HUDEP-2 (cell line): ENCODE data around the gene SCUBE2.

Experiments used
- DNase-seq, 76 experiments: peaks; one replicate each; lab custom pipeline; 2025; ENCODE audit not compliant: unreplicated experiment in 76 of 76; lab: John Stamatoyannopoulos, UW

Gene SCUBE2

DNA sequence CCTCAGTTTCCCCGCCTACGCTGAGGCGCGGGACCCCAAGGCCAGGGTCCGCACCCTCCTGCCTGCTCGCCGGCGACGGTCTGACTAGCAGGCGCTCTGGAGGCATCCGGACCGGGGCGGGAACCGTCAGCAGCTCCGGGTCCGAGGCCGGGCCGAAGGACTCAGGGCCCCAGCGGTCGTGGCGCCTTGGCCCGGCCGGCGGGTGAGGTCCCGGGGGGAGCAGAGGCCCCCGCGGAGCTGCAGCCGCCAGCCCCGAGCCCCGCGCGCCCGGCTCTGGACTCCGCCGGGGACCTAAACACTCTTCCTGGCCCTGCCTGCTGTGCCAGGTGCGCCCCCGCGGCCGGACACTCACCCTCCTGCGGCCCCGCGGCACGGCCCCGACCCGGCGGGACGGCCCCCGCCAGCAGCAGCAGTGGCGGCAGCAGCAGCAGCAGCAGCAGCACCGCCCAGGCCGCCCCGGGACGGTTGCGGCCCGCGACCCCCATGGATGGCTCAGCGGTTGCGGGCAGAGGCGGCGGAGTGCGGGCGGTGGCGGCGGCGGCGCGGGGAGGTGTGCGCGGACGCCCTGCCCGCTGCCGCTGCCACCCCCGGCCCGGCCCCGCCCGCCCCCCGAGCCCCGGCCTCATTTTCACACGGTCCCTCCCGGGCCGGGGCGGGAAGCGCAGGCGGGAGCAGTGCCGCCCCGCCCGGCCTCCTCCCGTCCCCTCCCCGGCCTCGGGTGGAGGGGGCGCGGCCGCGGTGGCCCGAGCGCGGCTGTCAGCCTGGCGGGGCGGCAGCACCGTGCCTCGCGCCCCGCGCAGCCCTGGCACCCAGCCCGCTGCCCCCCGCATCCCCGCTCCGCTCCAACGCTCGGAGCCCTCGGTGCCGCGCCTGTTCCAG lies at the start of gene SCUBE2:
SCUBE2 (minus strand) TSS at position 556 of the 879 bp plus-strand sequence; CDS start at position 485, 71 bp downstream.
- no peak for DNase-seq

DNA sequence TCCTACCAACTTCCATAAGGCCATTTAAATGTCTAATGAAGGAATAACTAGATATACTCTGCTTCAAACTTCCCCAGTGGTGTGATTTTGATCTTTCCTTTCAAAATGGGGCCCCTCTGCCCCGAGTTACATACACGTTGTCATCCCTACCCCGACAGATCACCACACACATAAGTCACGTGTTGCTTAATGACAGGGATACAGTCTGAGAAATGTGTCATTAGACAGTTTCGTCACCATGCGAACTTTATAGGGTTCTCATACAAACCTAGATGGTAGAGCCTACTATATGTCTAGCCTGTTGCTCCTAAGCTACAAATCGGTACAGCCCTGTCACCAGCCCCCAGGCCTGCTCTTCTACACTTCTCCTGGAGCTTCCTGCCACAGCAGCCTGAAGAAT lies 49.8 kb upstream of the SCUBE2 start:
- DNase-seq: no peak

DNA sequence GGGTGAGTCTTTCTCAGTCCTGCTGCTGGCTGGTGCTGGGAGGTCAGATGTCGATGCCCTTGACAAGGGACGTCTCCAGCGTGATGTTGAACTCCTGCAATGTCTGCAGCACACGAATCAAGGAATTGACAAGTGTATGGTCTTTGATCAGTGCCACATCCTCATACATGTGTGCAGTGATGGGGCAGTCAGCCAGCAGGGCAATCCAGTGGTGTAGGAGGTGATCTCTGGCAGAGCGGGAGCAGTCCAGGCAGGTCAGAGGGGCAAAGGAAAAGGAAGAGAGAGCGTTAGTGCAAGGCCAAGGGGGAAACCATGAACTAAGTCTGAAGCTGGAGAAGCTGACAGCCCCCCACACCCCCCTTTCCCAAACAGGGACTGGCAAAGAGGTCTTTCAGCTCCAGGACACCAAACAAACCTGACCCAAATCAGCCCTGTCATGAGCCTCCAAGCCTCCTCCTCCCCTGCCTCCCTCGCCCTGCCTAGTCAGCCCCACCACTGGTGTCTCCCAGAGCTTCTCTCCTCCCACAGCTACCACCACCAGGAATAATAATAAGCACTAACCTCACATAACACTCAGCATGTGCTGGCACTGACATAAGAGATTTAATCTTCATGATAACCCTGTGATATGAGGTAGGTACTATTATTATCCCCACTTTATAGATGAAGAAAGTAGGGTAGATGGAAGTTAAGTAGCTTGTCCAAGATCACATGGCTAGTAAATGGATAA lies 48.4 kb upstream of the SCUBE2 start:
- no peak for DNase-seq

DNA sequence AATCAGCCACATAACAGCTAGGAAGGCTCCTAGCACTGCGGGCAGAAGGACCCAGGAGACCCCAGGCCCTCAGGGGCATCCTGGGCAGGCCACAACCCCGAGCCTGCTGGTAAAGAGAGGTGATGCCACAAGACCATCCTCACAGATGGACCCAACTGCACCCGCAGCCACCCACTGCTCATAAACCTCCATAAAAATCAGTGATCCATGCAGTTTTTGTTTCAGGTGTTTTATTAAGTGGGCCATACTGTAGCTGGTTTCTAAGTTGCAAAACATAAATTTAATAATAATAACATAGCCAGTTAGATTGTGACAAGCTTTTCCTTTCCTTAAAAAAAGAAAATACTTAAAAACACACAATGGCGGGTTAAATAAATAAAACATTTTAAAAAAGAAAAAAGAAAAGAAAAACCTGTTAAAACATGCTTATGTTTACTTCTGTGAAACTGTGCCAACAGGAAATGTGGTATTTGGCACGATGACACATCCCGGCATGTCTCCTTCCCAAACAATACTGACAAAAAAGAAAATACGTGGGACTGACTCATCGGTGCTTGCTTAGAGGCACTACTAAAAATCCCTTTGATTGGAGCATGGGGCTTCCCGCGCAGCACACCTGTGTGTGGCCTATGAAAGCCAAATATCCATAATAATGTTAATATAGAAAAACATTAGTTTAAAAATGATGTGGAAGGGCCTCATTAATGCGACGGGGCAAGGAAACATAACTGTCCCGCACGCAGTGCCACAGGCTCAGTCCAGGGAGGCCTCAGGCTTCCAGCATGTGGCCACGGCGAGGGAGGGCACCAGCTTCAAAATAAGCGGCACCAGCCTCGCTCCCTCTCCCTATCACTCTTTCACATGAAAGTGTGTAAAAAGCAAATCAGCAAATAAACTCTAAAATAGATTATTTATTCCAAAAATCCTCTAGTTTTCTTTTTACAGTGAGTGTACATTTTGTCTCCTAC lies 47.5 kb upstream of the SCUBE2 start:
- no peak for DNase-seq

DNA sequence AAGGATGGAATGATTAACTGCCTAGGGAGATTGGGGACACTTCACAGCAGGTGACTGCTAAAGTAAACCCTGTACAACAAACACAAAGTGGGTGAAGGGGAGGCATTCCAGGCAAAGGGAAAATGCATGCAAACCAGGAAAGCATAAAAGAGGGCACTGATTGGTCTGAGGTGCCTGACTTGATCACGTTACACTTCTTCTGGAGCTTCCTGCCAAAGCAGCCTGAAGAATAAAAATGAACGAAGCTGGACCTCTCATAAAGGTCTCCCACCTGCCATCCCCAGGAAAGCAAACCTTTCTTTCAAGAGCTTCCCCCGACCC lies 46.7 kb upstream of the SCUBE2 start:
- no peak for DNase-seq

DNA sequence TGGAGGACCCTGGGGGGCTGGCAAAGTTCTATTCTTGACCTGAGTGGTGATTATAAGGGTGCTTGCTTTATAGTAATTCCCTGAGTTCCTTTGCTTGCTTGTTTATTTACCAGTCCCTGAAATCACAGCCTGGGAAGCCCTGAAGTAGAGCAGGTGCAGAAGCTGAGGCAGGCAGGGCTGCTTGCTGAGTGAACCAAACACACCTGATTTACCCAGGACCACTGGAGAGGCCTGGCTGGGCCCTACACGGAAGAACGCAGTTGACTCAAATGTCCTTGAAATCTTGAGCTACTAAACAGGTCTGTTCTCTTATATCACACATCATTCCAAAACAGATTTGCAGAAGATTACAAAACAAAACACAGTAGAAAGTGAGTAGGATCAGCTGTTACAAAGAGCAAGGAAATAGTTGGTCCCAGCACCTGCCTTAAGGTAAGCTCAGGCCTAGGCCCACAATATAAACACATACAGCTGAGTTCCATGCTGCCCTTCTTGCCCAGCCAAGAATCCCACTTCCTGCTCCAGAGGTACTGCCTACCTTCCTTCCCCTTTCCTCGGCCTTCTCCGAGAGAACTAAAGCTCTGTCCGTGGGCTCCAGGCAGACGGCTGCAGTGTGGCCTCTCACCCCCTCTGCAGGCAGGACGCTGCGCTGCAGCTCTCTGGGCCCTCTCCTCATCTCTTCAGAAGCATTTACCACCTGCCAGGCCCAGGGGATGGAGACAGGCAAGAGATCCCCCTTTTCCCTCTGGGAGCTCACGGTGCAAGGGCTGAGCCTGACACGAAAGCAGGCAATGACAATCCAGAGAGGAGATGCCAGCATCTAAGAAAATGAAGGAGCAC lies 46.1 kb upstream of the SCUBE2 start:
- peak in 51 of 76 experiments; percentile 2 to 72 (median 36) for DNase-seq

DNA sequence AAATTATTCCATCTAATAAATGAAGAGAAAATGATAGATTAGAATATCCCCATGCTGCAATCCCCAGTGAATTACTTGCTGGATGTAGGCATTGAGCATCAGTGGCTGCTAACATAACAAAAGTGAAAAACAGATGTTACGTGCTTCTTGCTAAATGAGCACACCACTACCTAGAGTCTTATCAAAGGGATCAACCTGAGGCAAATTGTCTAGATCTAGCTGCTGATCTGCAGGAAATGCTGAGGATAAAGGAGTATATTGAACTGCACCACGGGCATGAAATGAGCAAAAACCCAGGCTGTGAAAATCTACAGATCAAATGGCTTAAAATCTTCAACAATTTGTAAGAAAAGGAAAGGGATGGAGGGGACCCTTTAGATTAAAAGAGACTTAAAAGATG lies 45.3 kb upstream of the SCUBE2 start:
- DNase-seq: no peak

DNA sequence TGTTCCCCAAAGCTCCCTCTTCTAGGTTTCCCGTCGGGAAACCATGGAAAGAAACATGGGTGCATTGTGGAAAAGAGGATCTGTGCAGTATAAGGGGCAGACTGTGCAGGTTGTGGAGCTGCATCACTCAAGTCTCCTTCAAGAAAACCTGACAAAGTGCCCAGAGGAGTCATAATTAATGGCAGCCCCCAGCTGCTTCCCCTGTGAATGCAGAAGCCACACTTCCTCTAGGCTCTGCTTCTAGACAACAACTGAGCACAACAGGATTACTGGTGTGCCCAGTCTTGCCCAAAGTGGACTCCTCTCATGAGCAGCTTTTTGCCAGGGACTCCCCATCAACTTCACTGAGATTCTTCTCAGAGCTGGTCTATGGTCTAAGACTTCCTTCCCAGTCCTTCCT lies 42.6 kb upstream of the SCUBE2 start:
- DNase-seq: no peak

DNA sequence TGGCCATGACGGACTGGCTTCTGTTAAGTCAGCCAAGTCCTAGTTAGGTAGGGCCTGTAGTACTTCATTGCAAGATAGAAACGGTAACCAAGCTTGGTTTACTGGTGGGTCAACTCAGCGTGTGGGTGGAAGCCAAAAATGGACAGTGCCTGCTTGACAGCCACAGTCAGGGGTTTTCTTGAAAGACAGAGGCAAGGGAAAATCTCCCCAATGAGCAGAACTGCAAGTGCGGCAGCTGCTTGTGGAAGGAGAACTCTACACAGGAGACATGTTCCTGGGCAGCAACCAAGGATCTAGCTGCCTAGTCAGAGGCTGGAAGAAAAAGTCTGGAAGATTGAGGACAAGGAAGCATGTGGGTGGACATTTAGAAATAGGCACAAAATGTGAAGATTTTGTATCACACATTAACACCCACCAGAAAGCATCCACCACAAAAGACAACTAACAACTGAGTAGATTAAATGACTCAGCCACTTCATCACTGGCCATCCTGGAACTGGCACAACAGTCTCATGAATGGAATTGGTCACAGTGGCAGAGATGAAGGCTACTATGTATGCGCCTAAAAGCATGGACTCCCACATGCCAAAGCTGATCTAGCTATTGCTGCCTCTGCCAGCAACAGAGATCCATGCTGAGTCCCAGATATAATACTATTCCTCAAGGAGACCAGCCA lies 40.9 kb upstream of the SCUBE2 start:
- no peak for DNase-seq

DNA sequence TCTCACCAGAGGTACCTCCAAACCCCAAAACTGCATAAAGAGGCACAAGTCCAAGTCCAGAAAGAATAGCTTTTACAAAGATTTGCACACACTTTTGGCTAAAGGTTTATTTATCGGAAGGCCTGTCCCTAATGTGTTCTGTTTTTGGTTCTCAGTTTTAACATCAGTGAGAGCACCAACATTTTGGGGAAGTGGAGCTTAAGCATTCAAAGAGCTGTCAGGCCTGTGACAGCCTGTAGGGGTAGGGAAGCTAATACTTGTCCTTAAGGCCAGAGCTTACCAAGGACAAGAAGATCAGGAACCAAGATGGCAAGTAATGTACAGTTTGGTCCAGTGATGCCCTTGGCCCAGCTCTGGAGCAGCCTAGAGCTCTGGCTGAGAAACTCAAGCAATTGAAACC lies 38.9 kb upstream of the SCUBE2 start:
- DNase-seq: no peak

DNA sequence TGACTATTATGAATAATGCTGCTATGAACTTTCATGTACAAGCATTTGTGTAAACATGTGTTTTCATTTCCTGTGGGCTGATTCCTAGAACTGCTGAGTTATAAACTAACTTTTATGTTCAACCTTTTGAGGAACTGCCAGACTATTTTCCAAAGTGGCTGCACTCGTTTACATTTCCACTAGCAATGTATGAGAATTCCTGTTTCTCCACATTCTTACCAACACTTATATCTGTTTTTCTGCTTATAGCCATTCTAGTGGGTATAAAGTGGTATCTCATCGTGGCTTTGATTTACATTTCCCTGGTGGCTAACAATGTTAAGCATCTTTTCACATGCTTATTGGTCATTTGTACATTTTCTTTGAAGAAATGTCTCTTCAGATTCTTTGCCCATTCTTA lies 35.2 kb upstream of the SCUBE2 start:
- DNase-seq: no peak

DNA sequence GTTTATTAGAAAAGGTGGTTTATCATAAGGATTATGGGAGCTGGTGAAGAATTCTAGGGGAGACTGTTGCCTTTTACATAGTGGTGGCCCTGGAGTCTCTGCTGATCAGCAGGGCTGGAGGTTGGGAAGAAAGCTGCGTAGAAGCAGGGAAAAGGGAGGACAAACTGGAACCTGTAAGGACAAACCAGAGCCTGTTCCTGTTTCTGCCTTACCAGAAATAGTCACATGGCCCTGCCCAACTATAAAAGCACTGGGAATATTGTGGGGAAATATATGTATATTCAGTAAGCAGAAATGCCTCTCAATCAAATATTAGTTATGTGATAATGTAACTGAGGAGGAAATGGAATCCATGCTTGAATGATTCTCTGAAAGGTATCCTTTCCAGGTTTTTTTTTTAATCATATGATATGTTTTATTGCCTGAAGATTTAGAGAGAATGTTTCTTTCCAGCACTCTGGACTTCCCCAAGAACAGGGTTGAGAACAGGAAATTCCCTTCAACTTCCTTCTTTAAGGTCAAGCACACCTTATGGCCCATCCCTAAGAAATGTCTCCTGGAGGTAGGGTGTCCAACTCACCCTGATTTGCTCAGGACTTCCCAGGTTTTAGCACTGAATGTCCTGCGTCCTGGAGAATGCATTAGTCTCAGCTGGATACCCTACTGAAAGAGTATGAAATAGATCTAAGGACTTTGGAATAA lies 33.9 kb upstream of the SCUBE2 start:
- DNase-seq: no peak

DNA sequence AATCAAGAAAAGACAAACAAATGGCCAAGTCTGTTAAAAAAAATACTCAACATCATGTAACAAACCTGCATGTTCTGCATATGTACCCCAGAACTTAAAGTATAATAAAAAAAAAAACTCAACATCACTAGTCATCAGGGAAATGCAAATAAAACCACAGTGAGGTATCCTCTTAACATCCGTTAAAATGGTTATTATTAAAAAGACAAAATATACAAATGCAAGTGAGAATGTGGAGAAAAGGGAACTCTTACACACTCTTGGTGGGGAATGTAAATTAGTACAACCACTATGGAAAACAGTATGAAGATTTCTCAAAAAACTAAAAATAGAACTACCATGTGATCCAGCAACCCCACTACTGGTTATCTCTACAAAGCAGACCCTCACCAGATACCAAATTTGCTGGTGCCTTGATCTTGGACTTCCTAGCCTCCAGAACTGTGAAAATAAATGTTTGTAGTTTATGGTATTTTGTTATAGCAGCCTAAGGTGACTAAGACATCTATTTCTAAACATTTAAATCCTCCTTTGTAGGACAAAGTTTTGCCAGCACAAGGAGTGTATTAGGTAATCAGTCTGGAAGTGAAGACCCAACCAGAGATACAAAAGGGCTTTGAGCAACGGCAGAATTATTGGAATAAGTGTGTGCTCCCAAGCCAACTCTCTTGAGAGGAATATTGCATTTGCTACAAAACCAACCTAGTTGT lies 32.4 kb upstream of the SCUBE2 start:
- no peak for DNase-seq

DNA sequence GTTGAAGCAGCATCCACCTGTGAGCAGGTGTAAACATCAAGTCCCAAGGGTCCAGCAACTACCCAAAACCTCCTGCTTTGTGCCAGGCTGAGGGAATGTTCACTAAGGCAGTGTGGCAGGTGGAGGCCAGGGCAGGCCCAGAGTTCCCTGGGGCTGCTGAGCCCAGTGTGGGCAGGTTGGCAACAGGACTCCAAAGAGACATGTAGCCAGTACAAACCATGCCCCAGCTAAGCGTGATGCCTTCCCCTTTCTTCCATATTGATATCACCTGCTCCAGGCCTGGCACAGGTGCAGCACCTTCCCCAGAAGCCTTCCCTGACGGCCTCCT lies 30.0 kb upstream of the SCUBE2 start:
- no peak for DNase-seq

DNA sequence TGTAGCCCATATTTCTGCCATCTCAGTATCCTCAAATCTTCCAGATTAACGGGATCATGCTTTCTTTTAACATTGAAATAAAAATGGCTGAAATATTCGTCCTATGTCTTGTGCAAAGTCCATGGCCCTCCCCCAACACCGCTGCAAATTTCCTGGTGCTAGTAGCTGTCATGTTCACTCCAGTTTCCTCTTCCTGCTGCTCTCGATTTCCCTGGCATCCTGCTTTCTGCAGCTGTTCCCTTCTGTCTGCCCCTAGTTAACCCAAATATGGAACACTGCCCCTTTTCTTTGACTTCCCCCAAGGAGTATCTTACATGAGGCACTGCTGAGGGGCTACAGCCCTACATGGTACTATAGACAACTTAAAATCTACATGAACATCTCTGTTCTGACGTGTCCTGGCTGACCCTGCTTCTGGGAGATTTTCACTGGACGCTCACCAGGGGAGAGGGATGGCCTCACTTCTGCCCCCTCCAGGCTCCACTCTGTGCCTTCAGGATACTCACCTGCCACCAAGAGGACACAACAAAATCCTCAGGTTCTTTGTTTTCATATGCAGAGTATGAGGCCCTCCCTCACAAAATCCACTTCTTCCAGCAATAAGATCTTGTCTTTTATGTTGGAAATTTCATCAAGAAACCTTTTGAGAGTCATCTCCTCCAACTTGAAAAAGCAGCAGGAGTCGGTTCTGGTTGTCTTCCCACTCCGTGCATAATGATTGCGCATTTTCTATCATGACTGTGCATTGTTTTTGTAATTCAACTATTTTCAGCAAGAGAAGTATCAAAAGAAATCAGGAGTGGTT lies 29.5 kb upstream of the SCUBE2 start:
- peak in 7 of 76 experiments; percentile 1 to 8 (median 4) for DNase-seq

DNA sequence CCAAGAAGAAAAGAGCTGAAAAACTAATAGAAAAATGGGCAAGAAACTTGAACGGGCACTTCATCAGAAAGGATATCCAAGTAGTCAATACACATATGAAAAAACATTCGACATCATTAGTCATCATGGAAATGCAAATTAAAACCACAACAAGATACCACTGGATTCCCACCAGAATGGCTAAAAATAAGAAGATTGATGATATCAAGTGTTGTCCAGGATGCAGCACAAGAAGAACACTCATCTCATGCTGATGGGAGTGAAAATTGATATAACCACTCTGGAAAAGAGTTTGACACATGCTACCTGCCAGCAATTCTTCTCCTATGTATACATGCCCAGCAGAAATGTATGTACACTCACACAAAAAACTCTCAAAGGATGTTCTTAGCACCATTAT lies 26.9 kb upstream of the SCUBE2 start:
- no peak for DNase-seq

DNA sequence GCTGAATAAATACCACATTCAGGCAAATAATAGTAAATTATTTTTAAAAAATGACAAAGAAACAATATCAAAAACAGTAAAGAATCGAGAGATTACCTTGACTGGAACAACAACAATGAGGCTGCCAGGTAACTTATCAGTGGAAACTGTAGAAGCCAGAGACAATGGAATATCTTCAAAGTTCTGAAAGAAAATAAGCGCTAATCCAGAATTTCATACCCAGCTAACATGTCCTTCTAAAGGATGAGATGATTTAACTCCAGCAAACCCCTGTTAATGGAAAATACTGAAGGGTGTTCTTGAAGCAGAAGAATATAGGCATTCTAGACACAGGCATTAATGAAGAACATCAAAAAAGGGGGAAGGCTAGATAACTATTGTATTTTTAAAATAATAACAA lies 20.7 kb upstream of the SCUBE2 start:
- no peak for DNase-seq
